Nephron (organoid): ENCODE measurements around the gene ITGA8.

ENCODE experiments used
- H3K27ac Mint-ChIP-seq, 3 experiments: 2 replicates each; pipeline ENCODE4 v1.8.0; 2020; ENCODE audit warnings: mixed read lengths in 3 of 3, mild to moderate bottlenecking in 2 of 3, moderate library complexity in 1 of 3
- H3K27me3 Mint-ChIP-seq: 2 replicates; pipeline ENCODE4 v1.8.0; 2021; ENCODE audit warnings: low read depth, mild to moderate bottlenecking, moderate library complexity, mixed read lengths
- H3K36me3 Mint-ChIP-seq: 2 replicates; pipeline ENCODE4 v1.8.0; 2020; ENCODE audit warnings: low read depth, mixed read lengths
- H3K4me1 Mint-ChIP-seq: 2 replicates; pipeline ENCODE4 v1.8.0; 2020; ENCODE audit warnings: mixed read lengths
- H3K4me3 Mint-ChIP-seq, 3 experiments: 2 replicates each; pipeline ENCODE4 v1.8.0; 2020; ENCODE audit warnings: mild to moderate bottlenecking in 3 of 3, mixed read lengths in 3 of 3, moderate library complexity in 2 of 3
- H3K9me3 Mint-ChIP-seq: 2 replicates; pipeline ENCODE4 v1.8.0; 2020; ENCODE audit warnings: mixed read lengths
- TF ChIP-seq, protein P1 (sequence below), 3 experiments: fragments of 200-600 bp; sonication (generic); IDR thresholded peaks; one replicate each; pipeline ENCODE4 v1.5.0; 2021; ENCODE audit warnings: antibody characterized with exemption in 3 of 3; ENCODE audit not compliant: unreplicated experiment in 3 of 3

The ITGA8 gene

DNA sequence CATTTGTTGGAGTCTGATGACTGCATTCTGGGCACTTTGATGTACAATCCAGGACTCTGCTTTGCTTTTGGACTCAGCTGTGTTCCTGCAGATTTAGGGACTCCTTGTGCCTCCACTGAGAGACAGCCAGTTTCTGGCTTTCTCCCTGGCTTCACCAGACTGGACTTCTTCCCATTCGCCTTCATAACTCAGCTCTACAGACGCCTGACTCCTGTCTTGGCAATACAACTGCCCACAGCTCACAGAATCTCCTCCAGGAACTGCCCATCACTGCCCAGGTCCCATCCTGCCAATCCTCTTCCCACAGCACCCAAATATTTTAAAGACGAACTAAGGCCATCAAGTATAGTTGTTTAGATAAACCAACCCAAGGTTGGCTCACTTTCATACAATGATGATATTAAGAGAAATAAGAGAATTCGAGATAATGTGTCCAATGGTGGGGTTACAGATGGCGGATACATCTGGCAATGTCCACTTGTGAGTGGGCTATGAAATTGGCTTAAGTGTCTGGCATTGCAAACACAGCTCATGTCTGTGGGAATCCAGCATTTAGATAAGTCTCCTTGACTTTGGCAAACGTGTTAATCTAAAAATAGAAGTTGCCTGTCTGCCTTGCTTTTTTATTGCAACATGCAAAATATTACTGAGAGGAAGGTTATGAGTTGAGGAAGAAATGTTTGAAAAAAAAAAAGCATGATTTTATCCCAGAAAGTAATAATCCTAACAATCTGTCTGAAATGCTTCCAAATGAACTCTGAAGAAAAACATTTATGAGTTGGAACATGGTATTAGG, 95.1 kb downstream of the ITGA8 start:
- Mint-ChIP-seq H3K27me3 (peaks cover 4% of the 10 kb centered on the region), H3K9me3 (no peaks in the 10 kb centered on the region), H3K4me1 (peaks cover 19% of the 10 kb centered on the region), H3K4me3 (no peak overlapping the region), H3K36me3 (peaks cover 31% of the 10 kb centered on the region), H3K27ac (peak overlapping the region in 2 of 3 experiments; percentile 49 to 80)
- TF ChIP-seq, protein P1, sequence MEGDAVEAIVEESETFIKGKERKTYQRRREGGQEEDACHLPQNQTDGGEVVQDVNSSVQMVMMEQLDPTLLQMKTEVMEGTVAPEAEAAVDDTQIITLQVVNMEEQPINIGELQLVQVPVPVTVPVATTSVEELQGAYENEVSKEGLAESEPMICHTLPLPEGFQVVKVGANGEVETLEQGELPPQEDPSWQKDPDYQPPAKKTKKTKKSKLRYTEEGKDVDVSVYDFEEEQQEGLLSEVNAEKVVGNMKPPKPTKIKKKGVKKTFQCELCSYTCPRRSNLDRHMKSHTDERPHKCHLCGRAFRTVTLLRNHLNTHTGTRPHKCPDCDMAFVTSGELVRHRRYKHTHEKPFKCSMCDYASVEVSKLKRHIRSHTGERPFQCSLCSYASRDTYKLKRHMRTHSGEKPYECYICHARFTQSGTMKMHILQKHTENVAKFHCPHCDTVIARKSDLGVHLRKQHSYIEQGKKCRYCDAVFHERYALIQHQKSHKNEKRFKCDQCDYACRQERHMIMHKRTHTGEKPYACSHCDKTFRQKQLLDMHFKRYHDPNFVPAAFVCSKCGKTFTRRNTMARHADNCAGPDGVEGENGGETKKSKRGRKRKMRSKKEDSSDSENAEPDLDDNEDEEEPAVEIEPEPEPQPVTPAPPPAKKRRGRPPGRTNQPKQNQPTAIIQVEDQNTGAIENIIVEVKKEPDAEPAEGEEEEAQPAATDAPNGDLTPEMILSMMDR (IDR thresholded peaks at IDR 0.05; ENCODE audit: unreplicated experiment in 3 of 3), result no peak

DNA sequence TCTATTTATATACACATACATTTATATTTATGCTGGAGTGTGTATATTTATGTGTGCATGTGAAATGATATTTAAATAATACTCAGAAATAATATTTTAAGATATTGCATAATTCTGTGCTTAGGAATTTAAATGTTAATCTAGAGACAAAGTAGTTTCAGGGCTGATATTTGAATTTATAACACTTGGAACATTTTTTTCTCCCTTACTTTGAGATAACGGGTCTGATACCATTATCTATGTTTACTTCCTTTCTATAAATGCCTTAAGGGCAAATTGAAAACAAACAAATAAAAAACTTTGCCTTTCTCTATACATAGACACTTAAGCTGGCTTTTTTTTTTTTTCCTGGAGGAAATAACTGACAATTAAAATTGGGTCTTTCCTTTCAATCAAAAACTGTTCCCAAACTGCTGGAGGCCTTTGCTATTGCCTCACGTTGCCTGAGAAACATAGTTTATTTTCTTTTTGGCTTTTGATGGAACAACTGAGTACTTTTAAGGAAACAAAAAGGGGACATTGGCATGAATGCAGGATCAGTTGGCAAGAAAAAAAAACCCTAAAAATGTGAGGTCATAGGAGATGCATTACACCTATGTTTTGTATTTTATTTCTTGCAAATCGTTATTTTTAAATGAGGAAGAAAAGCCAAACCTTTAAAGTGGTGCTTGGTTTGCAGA, 98.7 kb downstream of the ITGA8 start:
- Mint-ChIP-seq H3K27me3 (peaks cover 4% of the 10 kb centered on the region), H3K9me3 (no peaks in the 10 kb centered on the region), H3K36me3 (peaks cover 29% of the 10 kb centered on the region), H3K27ac (peak overlapping the region in 1 of 3 experiments; percentile 27), H3K4me3 (no peak overlapping the region), H3K4me1 (peaks cover 19% of the 10 kb centered on the region)
- TF ChIP-seq, protein P1 (IDR thresholded peaks at IDR 0.05; ENCODE audit: unreplicated experiment in 3 of 3), result no peak

DNA sequence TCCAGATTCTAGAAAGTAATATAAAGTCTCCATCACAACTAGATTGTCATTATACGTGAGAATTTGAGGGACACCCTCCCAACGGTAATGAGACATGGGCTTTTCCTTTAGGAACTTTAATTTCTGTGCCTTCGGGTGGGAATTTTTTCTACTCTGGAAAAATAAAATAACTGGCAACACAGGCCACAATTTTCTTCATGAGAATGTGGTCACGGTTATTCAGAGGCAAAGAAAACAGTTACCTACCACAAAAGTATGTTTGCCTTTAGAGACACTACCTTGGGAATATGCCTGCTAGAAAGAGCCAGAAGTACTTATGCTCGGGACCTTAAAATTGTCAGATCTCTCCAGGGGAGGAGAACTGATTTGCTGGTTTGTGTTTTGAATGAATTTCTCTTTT, 99.4 kb downstream of the ITGA8 start:
- TF ChIP-seq, protein P1 (IDR thresholded peaks at IDR 0.05; ENCODE audit: unreplicated experiment in 3 of 3), result no peak
- Mint-ChIP-seq H3K4me1 (peaks cover 15% of the 10 kb centered on the region), H3K36me3 (peaks cover 33% of the 10 kb centered on the region), H3K27me3 (peaks cover 4% of the 10 kb centered on the region), H3K9me3 (no peaks in the 10 kb centered on the region), H3K27ac (no peak overlapping the region), H3K4me3 (no peak overlapping the region)

DNA sequence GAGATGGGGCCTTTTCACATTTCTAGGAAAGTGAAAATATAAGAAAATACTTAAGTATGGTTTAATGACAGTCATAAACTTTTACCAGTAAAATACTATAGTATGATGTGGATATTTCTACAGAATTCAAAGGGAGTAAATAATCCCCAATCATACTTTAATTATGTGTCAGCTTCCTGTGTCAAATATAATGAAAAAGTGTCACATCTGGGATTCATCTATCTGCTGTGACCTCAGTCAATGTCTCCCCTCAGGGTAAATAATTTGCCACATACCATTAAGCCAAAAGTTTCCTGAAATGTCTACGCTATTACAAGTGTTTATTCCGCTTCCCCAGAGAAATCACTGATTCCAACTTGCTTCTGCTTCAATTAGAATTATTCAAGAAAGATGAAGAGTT, 110.5 kb downstream of the ITGA8 start:
- no peaks in the 10 kb centered on the region for H3K27me3 Mint-ChIP-seq
- no peaks in the 10 kb centered on the region for H3K9me3 Mint-ChIP-seq
- no peak overlapping the region for H3K4me3 Mint-ChIP-seq
- TF ChIP-seq, protein P1 (IDR thresholded peaks at IDR 0.05; ENCODE audit: unreplicated experiment in 3 of 3), result no peak
- no peak overlapping the region for H3K27ac Mint-ChIP-seq
- no peaks in the 10 kb centered on the region for H3K4me1 Mint-ChIP-seq
- peaks cover 37% of the 10 kb centered on the region for H3K36me3 Mint-ChIP-seq

DNA sequence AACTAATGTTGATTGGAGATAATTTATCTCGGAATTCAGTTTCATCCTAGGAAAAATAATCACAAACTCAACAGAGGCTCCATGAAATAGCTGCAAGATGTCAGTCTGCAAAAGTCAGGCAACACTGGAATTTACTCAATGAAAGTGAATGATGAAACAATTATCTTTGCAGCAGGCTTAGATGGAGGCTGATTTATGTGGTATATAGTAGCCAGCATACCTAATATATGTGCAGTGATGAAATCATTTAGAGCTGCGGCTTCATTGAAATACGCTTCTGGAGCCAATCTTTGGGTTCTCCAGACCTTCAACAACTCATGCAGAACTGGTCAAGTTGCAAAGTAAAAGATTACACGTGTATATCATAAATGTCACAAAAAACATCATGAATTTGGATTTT, 113.3 kb downstream of the ITGA8 start:
- no peaks in the 10 kb centered on the region for H3K9me3 Mint-ChIP-seq
- H3K27ac Mint-ChIP-seq, result no peak overlapping the region

More for the DNA sequence above, 113.3 kb downstream of the ITGA8 start:
- no peaks in the 10 kb centered on the region for H3K27me3 Mint-ChIP-seq
- TF ChIP-seq, protein P1 (IDR thresholded peaks at IDR 0.05; ENCODE audit: unreplicated experiment in 3 of 3), result no peak
- H3K4me1 Mint-ChIP-seq, result no peaks in the 10 kb centered on the region
- H3K4me3 Mint-ChIP-seq, result no peak overlapping the region
- peaks cover 54% of the 10 kb centered on the region for H3K36me3 Mint-ChIP-seq
